Measurements from ENCODE around the gene ENPP1.

The ENPP1 gene

GRCh38 chr6:131763749-131764148 is 44.1 kb upstream of the ENPP1 start:
- Histone ChIP-seq H3K4me3 (ENCODE audit: low read length) (no peak overlapping the region), H3K18ac (ENCODE audit: low read length) (no peak overlapping the region), H4K5ac (ENCODE audit: low read length) (no peak overlapping the region), H2BK5ac (ENCODE audit: low read length) (no peak overlapping the region), H3K79me2 (ENCODE audit: control insufficient read depth, insufficient read depth, low read length) (no peaks in the 10 kb centered on the region), H3K27ac (ENCODE audit: low read depth, low read length) (no peak overlapping the region), H3K27me3 (ENCODE audit: insufficient read depth, low read length, poor library complexity) (no peaks in the 10 kb centered on the region), H2BK15ac (replicated peaks; ENCODE audit: low read depth) (no peak overlapping the region), H3K23ac (ENCODE audit: low read length) (no peak overlapping the region), H3K4me1 (ENCODE audit: control insufficient read depth, low read depth, low read length) (no peaks in the 10 kb centered on the region), H2AK5ac (ENCODE audit: low read length) (no peak overlapping the region), H2BK120ac (ENCODE audit: low read depth, low read length) (no peak overlapping the region), H3K4me2 (ENCODE audit: low read length) (no peak overlapping the region), H3K79me1 (ENCODE audit: low read length) (no peaks in the 10 kb centered on the region), H3K56ac (ENCODE audit: low read length) (no peak overlapping the region), H4K8ac (ENCODE audit: low read depth, low read length) (no peak overlapping the region), H3K36me3 (ENCODE audit: control insufficient read depth, insufficient read depth, low read length) (no peaks in the 10 kb centered on the region), H3K4ac (ENCODE audit: low read depth, low read length) (no peak overlapping the region), H3K9ac (ENCODE audit: low read length) (no peak overlapping the region)
- DNase-seq: no peak
- WGBS (ENCODE audit: extremely low coverage, insufficient coverage, low lambda C conversion rate): no CpG with 5 or more reads among the region's 1 CpG

- DNase-seq: no peak
- no peak overlapping the region for H2AK5ac ChIP-seq (ENCODE audit: low read length)
- no peak overlapping the region for H3K9ac ChIP-seq (ENCODE audit: low read length)
- no peak overlapping the region for H4K5ac ChIP-seq (ENCODE audit: low read length)
- H3K4me2 ChIP-seq (ENCODE audit: low read length): no peak overlapping the region
- no peak overlapping the region for H3K23ac ChIP-seq (ENCODE audit: low read length)
- H3K79me2 ChIP-seq (ENCODE audit: control insufficient read depth, insufficient read depth, low read length): no peaks in the 10 kb centered on the region
- WGBS (ENCODE audit: extremely low coverage, insufficient coverage, low lambda C conversion rate): no CpG with 5 or more reads among the region's 4 CpGs
- H3K56ac ChIP-seq (ENCODE audit: low read length): no peak overlapping the region
- H2BK5ac ChIP-seq (ENCODE audit: low read length): no peak overlapping the region
- no peak overlapping the region for H4K8ac ChIP-seq (ENCODE audit: low read depth, low read length)
- H3K4me3 ChIP-seq (ENCODE audit: low read length): no peak overlapping the region
- H3K18ac ChIP-seq (ENCODE audit: low read length): peak overlapping the region; percentile 60
- no peaks in the 10 kb centered on the region for H3K79me1 ChIP-seq (ENCODE audit: low read length)
- H2BK120ac ChIP-seq (ENCODE audit: low read depth, low read length): peak overlapping the region; percentile 45
- no peaks in the 10 kb centered on the region for H3K27me3 ChIP-seq (ENCODE audit: insufficient read depth, low read length, poor library complexity)
- H3K4ac ChIP-seq (ENCODE audit: low read depth, low read length): no peak overlapping the region
- no peak overlapping the region for H2BK15ac ChIP-seq (replicated peaks; ENCODE audit: low read depth)
- H3K27ac ChIP-seq (ENCODE audit: low read depth, low read length): no peak overlapping the region
- no peaks in the 10 kb centered on the region for H3K4me1 ChIP-seq (ENCODE audit: control insufficient read depth, low read depth, low read length)
- H3K36me3 ChIP-seq (ENCODE audit: control insufficient read depth, insufficient read depth, low read length): no peaks in the 10 kb centered on the region
Measured at GRCh38 chr6:131764350-131764749, 43.5 kb upstream of the ENPP1 start.

- no peak overlapping the region for H3K56ac ChIP-seq (ENCODE audit: low read length)
- no peak overlapping the region for H2BK5ac ChIP-seq (ENCODE audit: low read length)
- no peaks in the 10 kb centered on the region for H3K4me1 ChIP-seq (ENCODE audit: control insufficient read depth, low read depth, low read length)
- no peak overlapping the region for H3K4me3 ChIP-seq (ENCODE audit: low read length)
- no peak overlapping the region for H2AK5ac ChIP-seq (ENCODE audit: low read length)
- H3K23ac ChIP-seq (ENCODE audit: low read length): no peak overlapping the region
- DNase-seq: peak; percentile 68
- no peak overlapping the region for H4K5ac ChIP-seq (ENCODE audit: low read length)
- H3K4ac ChIP-seq (ENCODE audit: low read depth, low read length): no peak overlapping the region
- H4K8ac ChIP-seq (ENCODE audit: low read depth, low read length): no peak overlapping the region
- no peak overlapping the region for H3K18ac ChIP-seq (ENCODE audit: low read length)
- WGBS (ENCODE audit: extremely low coverage, insufficient coverage, low lambda C conversion rate): no CpG with 5 or more reads among the region's 9 CpGs
- no peak overlapping the region for H3K27ac ChIP-seq (ENCODE audit: low read depth, low read length)
- no peaks in the 10 kb centered on the region for H3K36me3 ChIP-seq (ENCODE audit: control insufficient read depth, insufficient read depth, low read length)
- H3K27me3 ChIP-seq (ENCODE audit: insufficient read depth, low read length, poor library complexity): no peaks in the 10 kb centered on the region
- H3K9ac ChIP-seq (ENCODE audit: low read length): no peak overlapping the region
- no peak overlapping the region for H2BK120ac ChIP-seq (ENCODE audit: low read depth, low read length)
- H3K79me2 ChIP-seq (ENCODE audit: control insufficient read depth, insufficient read depth, low read length): no peaks in the 10 kb centered on the region
- no peak overlapping the region for H3K4me2 ChIP-seq (ENCODE audit: low read length)
- no peaks in the 10 kb centered on the region for H3K79me1 ChIP-seq (ENCODE audit: low read length)
- H2BK15ac ChIP-seq (replicated peaks; ENCODE audit: low read depth): no peak overlapping the region
Measured at GRCh38 chr6:131765081-131765803, 42.6 kb upstream of the ENPP1 start.

GRCh38 chr6:131765804-131766135 is 42.0 kb upstream of the ENPP1 start:
- Histone ChIP-seq H2BK15ac (replicated peaks; ENCODE audit: low read depth) (no peak overlapping the region), H3K36me3 (ENCODE audit: control insufficient read depth, insufficient read depth, low read length) (no peaks in the 10 kb centered on the region), H3K4me3 (ENCODE audit: low read length) (no peak overlapping the region), H3K27me3 (ENCODE audit: insufficient read depth, low read length, poor library complexity) (no peaks in the 10 kb centered on the region), H4K8ac (ENCODE audit: low read depth, low read length) (no peak overlapping the region), H3K27ac (ENCODE audit: low read depth, low read length) (no peak overlapping the region), H3K79me2 (ENCODE audit: control insufficient read depth, insufficient read depth, low read length) (no peaks in the 10 kb centered on the region), H3K18ac (ENCODE audit: low read length) (no peak overlapping the region), H2BK120ac (ENCODE audit: low read depth, low read length) (no peak overlapping the region), H3K4ac (ENCODE audit: low read depth, low read length) (no peak overlapping the region), H3K4me1 (ENCODE audit: control insufficient read depth, low read depth, low read length) (no peaks in the 10 kb centered on the region), H3K9ac (ENCODE audit: low read length) (no peak overlapping the region), H3K4me2 (ENCODE audit: low read length) (no peak overlapping the region), H3K56ac (ENCODE audit: low read length) (no peak overlapping the region), H3K79me1 (ENCODE audit: low read length) (no peaks in the 10 kb centered on the region), H2AK5ac (ENCODE audit: low read length) (no peak overlapping the region), H2BK5ac (ENCODE audit: low read length) (peak overlapping the region; percentile 25), H3K23ac (ENCODE audit: low read length) (no peak overlapping the region), H4K5ac (ENCODE audit: low read length) (no peak overlapping the region)
- no peak for DNase-seq
- WGBS (ENCODE audit: extremely low coverage, insufficient coverage, low lambda C conversion rate): no CpG with 5 or more reads among the region's 4 CpGs

GRCh38 chr6:131766631-131767030 is 41.2 kb upstream of the ENPP1 start:
- WGBS (ENCODE audit: extremely low coverage, insufficient coverage, low lambda C conversion rate): no CpG with 5 or more reads among the region's 2 CpGs
- Histone ChIP-seq H3K4me3 (ENCODE audit: low read length) (no peak overlapping the region), H3K36me3 (ENCODE audit: control insufficient read depth, insufficient read depth, low read length) (no peaks in the 10 kb centered on the region), H3K18ac (ENCODE audit: low read length) (no peak overlapping the region), H3K56ac (ENCODE audit: low read length) (no peak overlapping the region), H3K27me3 (ENCODE audit: insufficient read depth, low read length, poor library complexity) (no peaks in the 10 kb centered on the region), H3K4me2 (ENCODE audit: low read length) (no peak overlapping the region), H3K9ac (ENCODE audit: low read length) (no peak overlapping the region), H3K4me1 (ENCODE audit: control insufficient read depth, low read depth, low read length) (no peaks in the 10 kb centered on the region), H3K23ac (ENCODE audit: low read length) (no peak overlapping the region), H4K5ac (ENCODE audit: low read length) (no peak overlapping the region), H2AK5ac (ENCODE audit: low read length) (no peak overlapping the region), H2BK15ac (replicated peaks; ENCODE audit: low read depth) (no peak overlapping the region), H3K79me2 (ENCODE audit: control insufficient read depth, insufficient read depth, low read length) (no peaks in the 10 kb centered on the region), H3K27ac (ENCODE audit: low read depth, low read length) (no peak overlapping the region), H2BK120ac (ENCODE audit: low read depth, low read length) (no peak overlapping the region), H3K79me1 (ENCODE audit: low read length) (no peaks in the 10 kb centered on the region), H4K8ac (ENCODE audit: low read depth, low read length) (no peak overlapping the region), H3K4ac (ENCODE audit: low read depth, low read length) (no peak overlapping the region), H2BK5ac (ENCODE audit: low read length) (no peak overlapping the region)
- no peak for DNase-seq

- no peak overlapping the region for H3K23ac ChIP-seq (ENCODE audit: low read length)
- H2AK5ac ChIP-seq (ENCODE audit: low read length): no peak overlapping the region
- no peak overlapping the region for H3K4ac ChIP-seq (ENCODE audit: low read depth, low read length)
- peaks cover 2% of the 10 kb centered on the region for H3K4me1 ChIP-seq (ENCODE audit: control insufficient read depth, low read depth, low read length)
- H3K79me2 ChIP-seq (ENCODE audit: control insufficient read depth, insufficient read depth, low read length): no peaks in the 10 kb centered on the region
- WGBS (ENCODE audit: extremely low coverage, insufficient coverage, low lambda C conversion rate): no CpG with 5 or more reads among the region's 1 CpG
- no peak overlapping the region for H2BK5ac ChIP-seq (ENCODE audit: low read length)
- H2BK120ac ChIP-seq (ENCODE audit: low read depth, low read length): no peak overlapping the region
- no peak for DNase-seq
- no peak overlapping the region for H3K4me3 ChIP-seq (ENCODE audit: low read length)
- H3K36me3 ChIP-seq (ENCODE audit: control insufficient read depth, insufficient read depth, low read length): no peaks in the 10 kb centered on the region
- H4K8ac ChIP-seq (ENCODE audit: low read depth, low read length): no peak overlapping the region
- H4K5ac ChIP-seq (ENCODE audit: low read length): no peak overlapping the region
- H3K27me3 ChIP-seq (ENCODE audit: insufficient read depth, low read length, poor library complexity): no peaks in the 10 kb centered on the region
- no peak overlapping the region for H3K4me2 ChIP-seq (ENCODE audit: low read length)
- no peak overlapping the region for H3K9ac ChIP-seq (ENCODE audit: low read length)
- no peak overlapping the region for H3K27ac ChIP-seq (ENCODE audit: low read depth, low read length)
- H3K56ac ChIP-seq (ENCODE audit: low read length): no peak overlapping the region
- H3K18ac ChIP-seq (ENCODE audit: low read length): no peak overlapping the region
- H3K79me1 ChIP-seq (ENCODE audit: low read length): no peaks in the 10 kb centered on the region
- no peak overlapping the region for H2BK15ac ChIP-seq (replicated peaks; ENCODE audit: low read depth)
Measured at GRCh38 chr6:131768964-131769363, 38.9 kb upstream of the ENPP1 start.

All from mesendoderm (in vitro differentiated cells).